Activated CD4-positive, alpha-beta memory T cell treated with anti-CD3 and anti-CD28 coated beads, Interleukin-2, amount 10 ng/mL, durations not matched to agents 7 days and 5 days (primary cell): ENCODE results near the gene TACO1. TPM values are rescaled to one million over a fixed set of nuclear protein-coding genes. Genes with fewer than 3 reads are reported as not detected.

ENCODE experiments used
- CTCF ChIA-PET: fragments of 350-600 bp; sonication (Branson Sonifier 250); formaldehyde crosslinking; loops from one replicate; lab custom pipeline; 2021; ENCODE audit warnings: antibody characterized with exemption, inconsistent platforms; lab: Charles Lee
- POLR2A ChIA-PET: fragments of 350-600 bp; sonication (Branson Sonifier 250); formaldehyde crosslinking; loops from one replicate; lab custom pipeline; 2021; ENCODE audit warnings: antibody characterized with exemption; lab: Charles Lee
- DNase-seq: peaks from one replicate; pipeline ENCODE4 v3.0.0-alpha.2; 2020
- H3K27ac Mint-ChIP-seq: one replicate; pipeline ENCODE4 v1.8.0; 2021; ENCODE audit warnings: mild to moderate bottlenecking, mixed read lengths
- H3K27me3 Mint-ChIP-seq: one replicate; pipeline ENCODE4 v1.8.0; 2021; ENCODE audit warnings: mixed read lengths
- H3K36me3 Mint-ChIP-seq: one replicate; pipeline ENCODE4 v1.8.0; 2021; ENCODE audit warnings: low read depth, mixed read lengths
- H3K4me1 Mint-ChIP-seq: one replicate; pipeline ENCODE4 v1.8.0; 2021; ENCODE audit warnings: mixed read lengths
- H3K4me3 Mint-ChIP-seq: one replicate; pipeline ENCODE4 v1.8.0; 2021; ENCODE audit warnings: mild to moderate bottlenecking, mixed read lengths
- H3K9me3 Mint-ChIP-seq: one replicate; pipeline ENCODE4 v1.8.0; 2021; ENCODE audit warnings: mixed read lengths
- total RNA-seq, 2 experiments: library from RNA; stranded (reverse); gene quantifications; one replicate each; pipeline ENCODE4 v1.2.3, GENCODE V29; 2021

TACO1 gene
- total RNA-seq, 2 experiments from 2014 or later, result 26.7 to 27.9 TPM

GRCh38 chr17:63609816-63610573 is 9.3 kb downstream of the TACO1 start:
- CTCF ChIA-PET, result interaction anchor here (0.6 to 8.7 kb wide), 11 partner anchors 9 to 203 kb away, joined by 3 to 180 read pairs (median 20); partner anchors contain the start of genes DCAF7, MAP3K3 and TACO1

GRCh38 chr17:63610854-63611253 is 10.2 kb downstream of the TACO1 start:
- Mint-ChIP-seq H3K4me1 (peaks cover 36% of the 10 kb centered on the region), H3K27me3 (no peaks in the 10 kb centered on the region), H3K36me3 (peaks cover 45% of the 10 kb centered on the region), H3K9me3 (no peaks in the 10 kb centered on the region), H3K4me3 (peak overlapping the region; percentile 70), H3K27ac (peak overlapping the region; percentile 99)
- ChIA-PET POLR2A (interaction anchor here (1.3 to 4.4 kb wide), 14 partner anchors 10 to 191 kb away, joined by 4 to 49 read pairs (median 11); partner anchors contain the start of genes CYB561, DCAF7, MAP3K3 and TACO1), CTCF (interaction anchor here (0.6 to 8.7 kb wide), 19 partner anchors 10 to 205 kb away, joined by 3 to 180 read pairs (median 10); partner anchors contain the start of genes DCAF7, MAP3K3 and TACO1)
- DNase-seq, result no peak

More at GRCh38 chr17:63609816-63610573, 9.3 kb downstream of the TACO1 start:
- Mint-ChIP-seq H3K9me3 (no peaks in the 10 kb centered on the region), H3K27ac (peak overlapping the region; percentile 99), H3K27me3 (no peaks in the 10 kb centered on the region), H3K36me3 (peaks cover 53% of the 10 kb centered on the region), H3K4me1 (peaks cover 40% of the 10 kb centered on the region), H3K4me3 (peak overlapping the region; percentile 70)
- POLR2A ChIA-PET, result interaction anchor here (0.6 to 4.4 kb wide), 10 partner anchors 9 to 1376 kb away, joined by 3 to 49 read pairs (median 16); partner anchors contain the start of genes CYB561, DCAF7, MAP3K3 and TACO1
- DNase-seq, result peak; percentile 51

- Mint-ChIP-seq H3K27ac (peak overlapping the region; percentile 99), H3K4me1 (peaks cover 34% of the 10 kb centered on the region), H3K36me3 (peaks cover 40% of the 10 kb centered on the region), H3K27me3 (no peaks in the 10 kb centered on the region), H3K4me3 (peak overlapping the region; percentile 70), H3K9me3 (no peaks in the 10 kb centered on the region)
- CTCF ChIA-PET, result interaction anchor here (0.6 to 8.7 kb wide), 29 partner anchors 10 to 205 kb away, joined by 3 to 180 read pairs (median 6); partner anchors contain the start of genes ACE, DCAF7, KCNH6 and MAP3K3
- POLR2A ChIA-PET, result interaction anchor here (0.9 to 4.4 kb wide), 17 partner anchors 10 to 191 kb away, joined by 3 to 49 read pairs (median 7); partner anchors contain the start of genes CYB561, DCAF7, MAP3K3 and TACO1
- peak; percentile 57 for DNase-seq
Observed at GRCh38 chr17:63611354-63611753, 10.7 kb downstream of the TACO1 start.

DNA sequence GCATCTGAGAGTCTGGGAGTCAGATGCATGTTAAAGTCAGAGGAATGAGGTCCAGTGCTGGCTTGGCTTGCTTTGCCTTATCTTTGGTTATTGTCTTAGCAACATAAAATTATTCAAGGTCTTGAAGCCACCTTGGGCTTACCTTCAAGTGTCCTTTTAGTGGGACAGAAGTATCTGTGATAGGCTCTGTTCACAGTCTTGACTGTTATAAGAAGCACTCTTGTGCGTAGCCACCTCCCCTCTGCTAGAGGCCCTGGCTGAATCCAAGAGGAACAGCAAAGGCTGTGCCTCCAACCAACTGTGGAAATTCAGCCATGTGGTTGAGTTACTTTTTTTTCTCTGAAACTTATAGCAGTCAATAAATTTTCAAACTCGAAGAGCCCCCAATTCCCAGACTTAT is 13.0 kb downstream of the TACO1 start:
- no peak for DNase-seq
- H3K36me3 Mint-ChIP-seq, result peaks cover 20% of the 10 kb centered on the region
- no peaks in the 10 kb centered on the region for H3K9me3 Mint-ChIP-seq
- peaks cover 30% of the 10 kb centered on the region for H3K4me1 Mint-ChIP-seq
- H3K27ac Mint-ChIP-seq, result no peak overlapping the region
- CTCF ChIA-PET, result interaction anchor here (1.1 to 8.7 kb wide), 7 partner anchors 12 to 207 kb away, joined by 3 to 180 read pairs (median 19); no protein-coding TSS in a partner anchor
- peaks cover 7% of the 10 kb centered on the region for H3K27me3 Mint-ChIP-seq
- no peak overlapping the region for H3K4me3 Mint-ChIP-seq
- POLR2A ChIA-PET, result no interaction called here

DNA sequence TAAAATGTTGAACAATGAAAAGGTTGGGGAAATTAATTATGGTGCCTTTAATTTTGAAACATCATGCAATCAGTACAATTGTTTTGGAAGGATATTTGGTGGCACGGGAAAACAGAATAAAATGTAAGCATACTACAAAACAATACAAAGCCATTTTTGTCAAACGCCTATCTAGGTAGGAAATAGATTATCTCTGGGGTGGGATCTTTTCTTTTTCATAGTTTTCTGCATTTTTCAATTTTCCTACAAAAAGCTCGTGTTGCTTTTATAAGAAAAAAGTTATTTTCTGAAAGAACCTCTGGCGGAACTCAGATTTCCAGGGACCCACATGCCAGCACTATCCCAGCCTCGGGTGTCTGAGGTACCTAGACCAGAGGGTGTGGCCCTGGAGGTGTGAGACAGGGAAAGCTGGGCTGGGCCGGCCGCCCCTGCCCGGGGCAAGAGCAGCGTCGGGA is 20.6 kb downstream of the TACO1 start:
- DNase-seq, result no peak
- ChIA-PET CTCF (interaction anchor here (1.2 to 3.6 kb wide), 4 partner anchors 10 to 215 kb away, joined by 4 to 52 read pairs (median 8); no protein-coding TSS in a partner anchor), POLR2A (interaction anchor here (0.9 to 5.6 kb wide), 17 partner anchors 9 to 189 kb away, joined by 3 to 44 read pairs (median 7); partner anchors contain the start of genes CCDC47, DCAF7, DDX42 and LIMD2)
- Mint-ChIP-seq H3K36me3 (peaks cover 6% of the 10 kb centered on the region), H3K27me3 (peaks cover 8% of the 10 kb centered on the region), H3K4me3 (peak overlapping the region; percentile 89), H3K27ac (peak overlapping the region; percentile 72), H3K9me3 (no peaks in the 10 kb centered on the region), H3K4me1 (peaks cover 30% of the 10 kb centered on the region)

DNA sequence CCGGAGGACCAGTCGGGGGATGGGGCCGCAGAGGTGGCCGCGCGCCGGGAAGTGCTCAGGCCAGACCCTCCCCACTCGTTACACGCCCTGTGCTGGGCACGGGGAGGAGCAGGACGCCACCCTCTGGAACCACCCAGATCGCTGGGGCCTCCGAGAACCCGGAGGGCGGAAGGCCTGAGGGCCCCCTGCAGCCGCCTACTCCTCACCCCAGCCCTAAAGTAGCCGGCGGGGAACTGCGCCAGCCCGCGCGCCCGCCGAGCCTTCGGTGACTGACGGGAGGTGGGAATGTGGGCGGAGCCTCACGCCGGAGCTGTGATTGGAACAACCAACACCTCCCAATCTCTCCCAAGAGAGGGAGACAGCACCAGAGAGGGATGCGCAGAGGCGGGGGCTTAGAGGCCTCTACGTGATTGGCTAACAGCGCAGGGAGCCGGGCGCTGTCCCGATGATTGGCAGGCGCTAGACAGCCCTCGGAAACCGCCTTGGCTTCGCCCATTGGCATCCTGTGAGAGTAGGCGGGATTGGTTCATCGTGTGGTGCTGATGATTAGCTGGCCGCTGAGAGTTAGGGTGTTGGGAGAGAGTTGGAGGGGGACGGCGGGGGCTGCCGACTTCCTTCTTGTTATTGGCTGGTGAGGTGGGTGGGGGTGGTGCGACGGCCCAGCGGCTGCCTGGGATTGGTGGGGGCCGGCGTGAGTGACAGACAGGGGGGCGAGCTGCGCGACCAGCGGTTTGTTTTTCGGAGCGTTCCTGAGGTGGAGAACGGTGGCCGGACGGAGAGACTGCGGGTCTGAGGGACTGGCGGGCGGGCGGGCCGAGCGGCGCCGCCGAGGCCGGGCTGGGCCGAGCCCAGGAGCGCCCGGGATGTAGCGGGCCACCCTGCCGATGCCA is 21.2 kb downstream of the TACO1 start, which contains the start of gene MAP3K3:
TSS of gene MAP3K3 (plus strand) at position 734 of the 890 bp plus-strand sequence. CDS start 343 bp downstream, outside the sequence.
- H3K27me3 Mint-ChIP-seq, result peaks cover 8% of the 10 kb centered on the region
- POLR2A ChIA-PET, result interaction anchor here (0.8 to 5.6 kb wide), 23 partner anchors 9 to 190 kb away, joined by 3 to 44 read pairs (median 7); partner anchors contain the start of genes CCDC47, DCAF7, DDX42 and LIMD2
- peak; percentile 98 for DNase-seq
- H3K27ac Mint-ChIP-seq, result peak within 1 kb of the TSS; percentile 89
- H3K9me3 Mint-ChIP-seq, result no peaks in the 10 kb centered on the region
- peaks cover 6% of the 10 kb centered on the region for H3K36me3 Mint-ChIP-seq
- CTCF ChIA-PET, result interaction anchor here (0.6 to 3.6 kb wide), 11 partner anchors 10 to 398 kb away, joined by 3 to 52 read pairs (median 5); no protein-coding TSS in a partner anchor
- peak within 1 kb of the TSS; percentile 99 for H3K4me3 Mint-ChIP-seq
- peaks cover 35% of the 10 kb centered on the region for H3K4me1 Mint-ChIP-seq

- ChIA-PET POLR2A (interaction anchor here (0.6 to 5.6 kb wide), 22 partner anchors 10 to 191 kb away, joined by 3 to 44 read pairs (median 7); partner anchors contain the start of genes CCDC47, DCAF7, DDX42 and LIMD2), CTCF (interaction anchor here (0.6 to 3.6 kb wide), 11 partner anchors 11 to 397 kb away, joined by 3 to 52 read pairs (median 5); no protein-coding TSS in a partner anchor)
- Mint-ChIP-seq H3K4me3 (peak overlapping the region; percentile 99), H3K36me3 (peaks cover 6% of the 10 kb centered on the region), H3K27ac (peak overlapping the region; percentile 88), H3K4me1 (peaks cover 38% of the 10 kb centered on the region), H3K27me3 (peaks cover 5% of the 10 kb centered on the region), H3K9me3 (no peaks in the 10 kb centered on the region)
- DNase-seq, result peak; percentile 66
Observed at GRCh38 chr17:63622574-63623390, 22.1 kb downstream of the TACO1 start.

DNA sequence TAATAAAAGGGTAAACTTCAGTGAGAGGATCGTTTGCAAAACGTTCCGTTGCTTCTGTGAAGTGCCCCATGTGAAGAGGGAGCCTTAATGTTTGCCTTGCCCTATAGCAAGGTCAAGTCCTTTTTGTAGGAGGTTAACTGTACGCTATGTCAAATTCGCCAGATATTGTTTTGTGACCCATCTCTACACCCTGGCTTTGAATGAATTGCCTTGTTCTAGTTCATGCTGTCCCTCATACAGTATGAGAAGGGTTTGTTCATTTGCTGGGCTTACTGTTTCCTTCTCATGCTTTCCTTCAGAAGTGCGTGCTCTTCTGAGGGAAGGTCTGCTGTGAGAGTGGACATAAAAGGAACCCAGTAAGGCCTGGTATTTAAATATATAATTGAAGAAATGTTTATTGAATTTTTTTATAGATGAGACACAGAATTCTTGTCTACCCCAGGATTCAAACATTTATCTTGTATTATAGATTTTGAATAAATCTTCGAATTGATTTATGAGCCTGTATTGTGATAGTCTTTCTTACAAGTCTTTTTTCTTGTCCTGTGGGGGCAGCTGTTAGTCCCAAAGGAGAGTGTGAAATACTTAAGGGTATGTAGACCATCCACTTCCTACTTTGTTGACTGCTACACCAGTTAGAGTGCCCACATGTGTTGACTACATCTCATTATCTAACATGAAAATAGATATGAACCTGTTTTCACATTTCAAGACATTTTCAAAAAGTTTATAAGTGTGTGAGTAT is 23.3 kb downstream of the TACO1 start:
- Mint-ChIP-seq H3K4me3 (peak overlapping the region; percentile 99), H3K4me1 (peaks cover 38% of the 10 kb centered on the region), H3K9me3 (no peaks in the 10 kb centered on the region), H3K27ac (no peak overlapping the region), H3K36me3 (peaks cover 6% of the 10 kb centered on the region), H3K27me3 (no peaks in the 10 kb centered on the region)
- DNase-seq, result no peak
- ChIA-PET CTCF (interaction anchor here (0.6 to 1.1 kb wide), 3 partner anchors 12 to 198 kb away, joined by 3 to 5 read pairs (median 5); no protein-coding TSS in a partner anchor), POLR2A (interaction anchor here (0.9 to 5.6 kb wide), 9 partner anchors 9 to 185 kb away, joined by 3 to 44 read pairs (median 12); partner anchors contain the start of genes CCDC47, DCAF7, DDX42 and LIMD2)

GRCh38 chr17:63624531-63624880 is 23.8 kb downstream of the TACO1 start:
- H3K4me3 Mint-ChIP-seq, result peak overlapping the region; percentile 14
- peaks cover 6% of the 10 kb centered on the region for H3K36me3 Mint-ChIP-seq
- H3K27ac Mint-ChIP-seq, result no peak overlapping the region
- no peaks in the 10 kb centered on the region for H3K27me3 Mint-ChIP-seq
- ChIA-PET POLR2A (interaction anchor here (3.1 to 5.6 kb wide), 2 partner anchors 73 to 185 kb away, joined by 12 to 44 read pairs; no protein-coding TSS in a partner anchor), CTCF (interaction anchor here (1.1 kb wide), 2 partner anchors 12 to 199 kb away, joined by 3 to 5 read pairs; no protein-coding TSS in a partner anchor)
- DNase-seq, result no peak
- peaks cover 38% of the 10 kb centered on the region for H3K4me1 Mint-ChIP-seq
- no peaks in the 10 kb centered on the region for H3K9me3 Mint-ChIP-seq

- ChIA-PET CTCF (interaction anchor here (0.6 to 2.1 kb wide), 5 partner anchors 12 to 222 kb away, joined by 3 to 9 read pairs (median 5); no protein-coding TSS in a partner anchor), POLR2A (interaction anchor here (0.8 to 0.9 kb wide), 2 partner anchors 18 to 148 kb away, joined by 3 to 4 read pairs; no protein-coding TSS in a partner anchor)
- H3K27ac Mint-ChIP-seq, result no peak overlapping the region
Observed at GRCh38 chr17:63626551-63627180, 26.0 kb downstream of the TACO1 start.

More at GRCh38 chr17:63626551-63627180, 26.0 kb downstream of the TACO1 start:
- Mint-ChIP-seq H3K9me3 (no peaks in the 10 kb centered on the region), H3K27me3 (no peaks in the 10 kb centered on the region), H3K4me1 (peaks cover 29% of the 10 kb centered on the region), H3K4me3 (no peak overlapping the region), H3K36me3 (peaks cover 6% of the 10 kb centered on the region)
- DNase-seq, result no peak
